ENCODE results near the gene TOP3B.

DNA sequence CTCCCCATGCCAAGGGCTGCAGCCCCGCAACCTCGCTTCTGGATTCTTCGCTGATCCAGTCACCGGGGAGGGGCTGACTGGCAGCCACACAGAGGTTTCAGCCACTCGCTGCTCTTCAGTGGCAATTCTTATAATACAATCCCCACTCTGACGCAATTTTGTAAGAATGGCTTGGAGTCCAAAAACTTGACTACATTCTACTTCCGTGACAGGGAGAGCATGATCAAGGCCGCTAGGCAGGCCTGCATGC lies 44.8 kb downstream of the TOP3B start:
- TF ChIP-seq, protein P1, sequence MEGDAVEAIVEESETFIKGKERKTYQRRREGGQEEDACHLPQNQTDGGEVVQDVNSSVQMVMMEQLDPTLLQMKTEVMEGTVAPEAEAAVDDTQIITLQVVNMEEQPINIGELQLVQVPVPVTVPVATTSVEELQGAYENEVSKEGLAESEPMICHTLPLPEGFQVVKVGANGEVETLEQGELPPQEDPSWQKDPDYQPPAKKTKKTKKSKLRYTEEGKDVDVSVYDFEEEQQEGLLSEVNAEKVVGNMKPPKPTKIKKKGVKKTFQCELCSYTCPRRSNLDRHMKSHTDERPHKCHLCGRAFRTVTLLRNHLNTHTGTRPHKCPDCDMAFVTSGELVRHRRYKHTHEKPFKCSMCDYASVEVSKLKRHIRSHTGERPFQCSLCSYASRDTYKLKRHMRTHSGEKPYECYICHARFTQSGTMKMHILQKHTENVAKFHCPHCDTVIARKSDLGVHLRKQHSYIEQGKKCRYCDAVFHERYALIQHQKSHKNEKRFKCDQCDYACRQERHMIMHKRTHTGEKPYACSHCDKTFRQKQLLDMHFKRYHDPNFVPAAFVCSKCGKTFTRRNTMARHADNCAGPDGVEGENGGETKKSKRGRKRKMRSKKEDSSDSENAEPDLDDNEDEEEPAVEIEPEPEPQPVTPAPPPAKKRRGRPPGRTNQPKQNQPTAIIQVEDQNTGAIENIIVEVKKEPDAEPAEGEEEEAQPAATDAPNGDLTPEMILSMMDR (IDR thresholded peaks at IDR 0.05), result no peak
- TF ChIP-seq POLR2A (IDR thresholded peaks at IDR 0.05) (no peak), POLR2AphosphoS5 (IDR thresholded peaks at IDR 0.05) (no peak)

Data from transverse colon (tissue), 4 donors.